ENCODE results near the gene APBB2.
A peak's percentile ranks its signal among the peaks of the same experiment; 100 is the strongest.

The APBB2 gene

GRCh38 chr4:41216294-41217019, 2.1 kb upstream of the APBB2 start:
- DNase-seq (ENCODE audit: low read depth in 1 of 2, low spot score in 1 of 2), result peak; percentile 34 to 53

DNA sequence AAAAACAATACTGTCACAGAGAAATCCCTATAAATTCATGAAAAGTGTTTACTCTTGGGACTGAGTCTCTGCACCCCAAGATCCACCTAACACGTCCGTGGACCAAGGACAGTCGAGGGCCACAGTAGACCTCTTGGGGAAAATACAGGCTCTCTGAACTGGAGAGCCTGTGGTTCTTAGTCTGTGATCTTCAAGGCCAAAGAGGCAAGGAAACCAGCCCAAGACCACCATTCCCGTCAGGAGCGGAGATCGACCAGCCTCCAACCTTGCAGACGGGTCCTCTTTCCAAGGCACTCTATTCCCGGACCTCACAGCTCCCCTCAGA, 1.6 kb upstream of the APBB2 start:
- no peak for DNase-seq (ENCODE audit: low read depth in 1 of 2, low spot score in 1 of 2)

GRCh38 chr4:41215155-41215554, 813 bp upstream of the APBB2 start:
- no peak for DNase-seq (ENCODE audit: low read depth in 1 of 2, low spot score in 1 of 2)

- no peak for DNase-seq (ENCODE audit: low read depth in 1 of 2, low spot score in 1 of 2)
Measured at GRCh38 chr4:41214825-41215146, 444 bp upstream of the APBB2 start.

DNA sequence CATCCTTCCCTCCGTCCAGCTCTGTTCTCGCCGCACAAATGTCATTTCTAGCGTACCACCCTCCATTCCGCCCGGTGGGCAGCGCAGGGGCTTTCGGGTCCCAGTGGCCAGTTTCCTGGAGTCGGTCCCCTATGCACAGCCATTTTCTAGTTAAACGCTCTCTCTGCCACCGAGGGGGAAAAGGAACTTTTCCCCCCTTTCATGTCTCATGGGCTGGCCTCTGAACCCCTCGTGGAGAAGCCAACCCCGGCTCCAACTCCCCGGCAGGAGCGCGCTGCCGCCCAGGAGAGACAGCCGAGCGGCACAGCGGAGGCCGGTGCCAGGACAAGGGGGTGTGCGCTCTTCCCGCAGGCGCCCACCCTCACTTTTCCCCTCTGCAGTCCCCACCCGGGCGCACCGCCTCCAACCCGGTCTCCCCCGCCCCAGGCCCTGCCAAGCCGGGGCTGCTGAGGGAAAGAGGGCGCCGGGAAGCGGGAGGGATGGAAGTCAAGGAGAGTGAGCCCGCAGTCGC, 662 bp downstream of the APBB2 start:
- DNase-seq (ENCODE audit: low read depth in 1 of 2, low spot score in 1 of 2), result no peak

DNA sequence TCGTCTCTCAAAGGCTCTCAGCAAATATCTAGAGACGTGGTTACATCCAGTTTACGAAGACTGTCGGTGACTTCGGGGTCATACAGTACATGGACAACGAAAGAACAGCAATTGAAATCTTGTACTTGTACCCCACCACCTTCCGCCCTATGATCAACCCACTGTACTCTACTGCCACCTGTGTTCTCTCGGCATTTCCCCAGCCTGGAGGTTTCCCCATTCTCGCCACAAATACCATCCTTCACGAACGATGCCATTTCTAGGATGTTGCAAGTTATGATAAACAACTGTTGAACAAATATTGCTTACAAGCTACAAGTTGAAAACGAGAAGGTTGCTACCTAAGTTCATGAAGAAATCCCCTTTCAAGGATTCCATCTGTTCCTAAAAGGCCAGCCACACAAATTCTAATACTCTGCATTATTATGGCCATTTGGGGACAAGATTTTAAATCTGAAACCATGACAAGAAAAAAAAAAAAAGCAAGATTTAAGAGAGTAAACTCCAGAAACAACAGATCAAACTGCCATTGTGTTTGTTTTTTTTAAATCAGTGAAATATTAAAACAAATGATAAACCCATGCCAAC, 1.6 kb downstream of the APBB2 start:
- DNase-seq (ENCODE audit: low read depth in 1 of 2, low spot score in 1 of 2), result no peak

DNA sequence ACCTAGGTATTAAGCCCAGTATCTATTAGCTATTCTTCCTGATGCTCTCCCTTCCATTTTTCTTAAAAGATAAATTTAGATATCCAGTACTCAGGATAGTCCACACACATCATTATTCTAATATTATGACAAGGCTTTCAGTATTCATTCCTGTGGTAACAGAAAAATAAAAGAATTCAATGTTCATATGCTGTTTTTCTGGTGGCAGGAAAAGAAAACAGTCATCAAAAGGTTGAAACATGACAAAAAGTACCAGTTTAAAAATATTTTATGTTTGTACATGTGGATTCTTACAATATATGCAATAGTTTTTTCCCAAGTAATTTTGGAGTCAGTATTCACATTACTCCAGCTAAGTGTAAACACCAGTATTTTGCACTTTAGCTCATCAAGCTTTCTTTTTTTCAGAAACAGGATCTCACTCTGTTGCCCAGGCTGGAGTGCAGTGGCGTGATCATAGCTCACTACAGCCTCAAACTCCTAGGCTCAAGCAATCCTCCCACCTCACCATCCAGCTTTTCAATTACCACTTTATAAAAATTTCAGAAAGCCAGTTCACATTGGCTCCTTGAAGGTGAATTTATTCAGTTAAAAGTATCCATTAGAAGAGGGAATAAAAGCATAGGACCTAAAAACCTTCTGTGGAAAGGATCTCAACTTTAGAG, 2.3 kb downstream of the APBB2 start:
- no peak for DNase-seq (ENCODE audit: low read depth in 1 of 2, low spot score in 1 of 2)

DNA sequence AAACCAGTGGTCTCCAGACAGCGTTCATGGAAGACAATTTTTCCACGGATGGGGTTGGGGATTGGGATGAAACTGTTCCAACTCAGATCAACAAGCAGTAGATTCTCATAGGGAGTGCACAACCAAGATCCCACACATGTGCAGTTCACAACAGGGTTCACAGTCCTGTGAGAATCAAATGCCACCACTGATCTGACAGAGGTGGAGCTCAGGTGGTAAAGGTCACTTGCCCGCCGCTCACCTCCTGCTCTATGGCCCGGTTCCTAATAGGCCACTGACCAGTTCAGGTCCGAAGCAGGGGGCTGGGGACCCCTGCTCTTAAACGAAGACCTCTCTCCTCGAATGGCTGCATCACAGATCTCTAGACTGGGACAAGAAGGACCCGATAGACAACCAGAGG, 4.4 kb downstream of the APBB2 start:
- DNase-seq (ENCODE audit: low read depth in 1 of 2, low spot score in 1 of 2), result no peak

- DNase-seq (ENCODE audit: low read depth in 1 of 2, low spot score in 1 of 2), result no peak
Measured at GRCh38 chr4:41209187-41209586, 5.2 kb downstream of the APBB2 start.

GRCh38 chr4:41207291-41207831, 7.0 kb downstream of the APBB2 start:
- DNase-seq (ENCODE audit: low read depth in 1 of 2, low spot score in 1 of 2), result no peak

GRCh38 chr4:41205854-41206460, 8.4 kb downstream of the APBB2 start:
- no peak for DNase-seq (ENCODE audit: low read depth in 1 of 2, low spot score in 1 of 2)

DNA sequence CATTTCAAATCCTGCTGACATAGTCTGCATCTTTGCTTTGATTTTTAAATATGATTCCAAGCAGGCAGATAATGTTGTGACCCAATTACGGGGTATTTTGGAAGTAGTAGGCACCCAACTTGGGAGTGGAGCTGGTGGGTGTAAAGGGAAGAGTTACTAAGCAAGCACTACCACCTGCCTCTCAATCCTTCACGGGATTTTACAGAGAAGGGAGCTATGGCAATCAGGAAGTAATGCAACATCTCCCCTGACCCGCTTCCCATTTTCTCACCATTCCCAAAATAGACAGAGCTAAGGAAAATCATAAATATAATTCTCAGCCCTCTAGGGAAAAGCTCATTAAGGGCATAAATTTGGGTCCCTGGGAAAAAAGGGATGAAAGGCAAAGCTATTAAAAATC, 9.2 kb downstream of the APBB2 start:
- no peak for DNase-seq (ENCODE audit: low read depth in 1 of 2, low spot score in 1 of 2)

- DNase-seq (ENCODE audit: low read depth in 1 of 2, low spot score in 1 of 2), result no peak
Measured at GRCh38 chr4:41204400-41204978, 9.9 kb downstream of the APBB2 start.

DNA sequence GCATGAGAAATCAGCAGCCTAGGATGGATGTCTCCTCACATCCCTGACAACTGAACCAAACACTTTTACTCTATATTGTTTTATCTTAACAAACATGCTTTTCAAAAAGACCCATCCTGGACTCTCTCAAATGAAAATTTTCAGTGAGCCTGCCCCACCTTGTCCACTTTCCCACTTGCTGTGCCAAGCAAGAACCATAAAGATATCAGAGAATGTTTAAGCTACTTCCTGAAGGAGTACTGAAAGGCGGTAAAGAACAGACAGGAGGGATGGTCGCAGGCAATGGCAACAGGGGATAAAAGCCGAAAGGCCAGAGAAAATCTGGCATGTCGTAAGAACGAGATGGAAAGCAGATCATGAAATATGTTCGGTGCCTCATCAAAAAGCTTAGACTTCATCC, 10.5 kb downstream of the APBB2 start:
- DNase-seq (ENCODE audit: low read depth in 1 of 2, low spot score in 1 of 2), result no peak

- DNase-seq (ENCODE audit: low read depth in 1 of 2, low spot score in 1 of 2), result no peak
Measured at GRCh38 chr4:41202820-41203568, 11.3 kb downstream of the APBB2 start.

- DNase-seq (ENCODE audit: low read depth in 1 of 2, low spot score in 1 of 2), result no peak
Measured at GRCh38 chr4:41202356-41202755, 12.0 kb downstream of the APBB2 start.

GRCh38 chr4:41200486-41201017, 13.8 kb downstream of the APBB2 start:
- DNase-seq (ENCODE audit: low read depth in 1 of 2, low spot score in 1 of 2), result no peak

GRCh38 chr4:41199788-41200187, 14.6 kb downstream of the APBB2 start:
- DNase-seq (ENCODE audit: low read depth in 1 of 2, low spot score in 1 of 2), result no peak

GRCh38 chr4:41197996-41198395, 16.3 kb downstream of the APBB2 start:
- no peak for DNase-seq (ENCODE audit: low read depth in 1 of 2, low spot score in 1 of 2)

DNA sequence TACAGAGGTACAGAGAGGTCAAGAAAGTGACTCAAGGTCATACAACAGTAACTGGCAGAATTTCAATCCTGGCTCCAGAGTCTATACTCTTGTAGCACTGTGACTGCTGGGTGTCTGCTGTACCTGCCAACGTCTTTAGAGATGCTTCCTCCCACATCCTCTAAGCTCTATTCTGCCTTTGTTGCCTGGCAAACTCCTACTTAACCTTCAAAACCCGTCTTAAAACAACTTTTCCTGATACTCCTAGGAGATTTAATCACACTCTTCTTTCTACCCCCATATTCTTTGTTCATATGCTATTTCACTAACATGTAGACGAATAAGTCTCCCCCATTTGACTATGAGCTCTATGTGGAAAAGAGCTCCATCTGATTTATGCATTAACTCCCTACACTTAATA, 16.8 kb downstream of the APBB2 start:
- DNase-seq (ENCODE audit: low read depth in 1 of 2, low spot score in 1 of 2), result no peak
